IPS DF 6.9 (cell line): Measurements from ENCODE around the gene IRAK4.

Experiments used
- DNase-seq: peaks from one replicate; pipeline ENCODE4 v3.0.0-alpha.2; 2013; ENCODE audit warnings: low read depth, low spot score
- H3K27ac ChIP-seq: one replicate; pipeline ENCODE4 v1.5.1; 2013; ENCODE audit warnings: low read length, control low read depth
- H3K27me3 ChIP-seq: 2 replicates; pipeline ENCODE4 v1.6.1; 2013; ENCODE audit warnings: mild to moderate bottlenecking, low read length; ENCODE audit not compliant: control insufficient read depth, insufficient read depth
- H3K36me3 ChIP-seq: 2 replicates; pipeline ENCODE4 v1.6.1; 2013; ENCODE audit warnings: low read length; ENCODE audit not compliant: control insufficient read depth, insufficient read depth
- H3K4me1 ChIP-seq: 2 replicates; pipeline ENCODE4 v1.6.1; 2013; ENCODE audit warnings: low read length; ENCODE audit not compliant: control insufficient read depth, insufficient read depth
- H3K4me3 ChIP-seq: 2 replicates; pipeline ENCODE4 v1.5.1; 2013; ENCODE audit warnings: mild to moderate bottlenecking, low read length
- H3K9me3 ChIP-seq: 2 replicates; pipeline ENCODE4 v1.6.1; 2013; ENCODE audit warnings: low read length, inconsistent platforms; ENCODE audit not compliant: control insufficient read depth, insufficient read depth
- WGBS: extraction: QIAGEN DNeasy Blood & Tissue Kit; methylation state at CpG from one replicate; pipeline ENCODE4 v1.1.7; 2013; ENCODE audit warnings: mixed read lengths, missing lambda C conversion rate; ENCODE audit not compliant: insufficient read length, insufficient coverage; 5-methylcytosine and 5-hydroxymethylcytosine counted together

Gene IRAK4

GRCh38 chr12:43835656-43836474 is 77.1 kb downstream of the IRAK4 start, which contains the start of gene TMEM117:
Gene TMEM117, plus strand, starts transcription at chr12:43836081.
- DNase-seq, result no peak
- Histone ChIP-seq H3K27ac (no peak within 1 kb of the TSS), H3K36me3 (no peaks in the 10 kb centered on the region), H3K9me3 (no peaks in the 10 kb centered on the region), H3K4me1 (no peaks in the 10 kb centered on the region; the same call in 1 of the 2 replicates), H3K4me3 (peak within 1 kb of the TSS; percentile 97), H3K27me3 (peaks cover 8% of the 10 kb centered on the region; the same call in 1 of the 2 replicates)
- WGBS, result no CpG with 5 or more reads among the region's 103 CpGs

GRCh38 chr12:43836475-43836989 is 77.8 kb downstream of the IRAK4 start:
- Histone ChIP-seq H3K9me3 (no peaks in the 10 kb centered on the region), H3K4me1 (no peaks in the 10 kb centered on the region; the same call in 1 of the 2 replicates), H3K4me3 (peak overlapping the region; percentile 97; the same call in 1 of the 2 replicates), H3K27ac (no peak overlapping the region), H3K27me3 (peaks cover 8% of the 10 kb centered on the region; the same call in 1 of the 2 replicates), H3K36me3 (no peaks in the 10 kb centered on the region)
- DNase-seq, result no peak
- WGBS, result no CpG with 5 or more reads among the region's 8 CpGs
